ENCODE data around the gene CD48. TPM values are rescaled to one million over a fixed set of nuclear protein-coding genes. Genes with fewer than 3 reads are reported as not detected.
A peak's percentile ranks its signal among the peaks of the same experiment; 100 is the strongest.
"Not testable (repeated sequence)": the region's sequence is repeated elsewhere in the genome, so short reads cannot be mapped to it uniquely, and the experiment has no call there.

Gene CD48
- polyA plus RNA-seq, 3 donors = 356 to 688 (median 363) TPM

DNA sequence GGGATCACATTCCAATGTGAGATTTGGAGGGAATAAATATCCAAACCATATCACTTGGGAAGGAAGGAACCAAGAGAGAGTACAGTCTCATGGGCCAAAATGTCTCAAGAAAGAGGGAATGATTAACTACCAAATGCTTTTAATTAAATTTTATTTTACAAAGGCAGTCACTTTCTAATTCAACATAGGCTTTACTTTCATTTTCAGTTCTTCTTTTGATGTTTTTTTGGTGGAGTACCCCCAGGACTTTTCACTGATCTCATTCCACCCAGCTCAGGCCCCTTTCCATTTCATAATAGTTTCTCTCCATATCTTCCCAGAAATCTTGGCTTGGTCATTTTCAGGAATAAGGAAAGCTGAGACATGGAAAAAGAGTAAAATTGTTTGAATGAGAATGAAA is 22.3 kb upstream of the CD48 start:
- peaks cover 39% of the 10 kb centered on the region for H3K4me1 Mint-ChIP-seq
- peak overlapping the region; percentile 15 for H3K4me2 ChIP-seq (replicated peaks; ENCODE audit: extremely low read depth, low read length, poor library complexity, severe bottlenecking)

DNA sequence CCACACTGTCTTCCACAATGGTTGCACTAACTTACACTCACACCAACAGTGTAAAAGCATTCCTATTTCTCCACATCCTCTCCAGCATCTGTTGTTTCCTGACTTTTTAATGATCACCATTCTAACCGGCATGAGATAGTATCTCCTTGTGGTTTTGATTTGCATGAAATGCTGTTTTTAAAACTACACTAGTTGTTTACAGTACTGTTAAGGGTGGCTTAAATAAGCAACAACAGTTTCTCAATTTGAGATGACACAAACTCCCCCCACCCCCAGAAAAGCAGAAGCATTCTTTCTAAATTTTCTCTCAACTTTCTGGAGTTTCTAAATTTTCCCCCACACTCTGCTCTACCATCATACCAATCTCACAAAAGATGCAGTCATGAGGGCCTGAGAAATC is 20.4 kb upstream of the CD48 start:
- H3K4me3 Mint-ChIP-seq = peak overlapping the region in 1 of 2 donors; percentile 44

More for the DNA sequence above, 22.3 kb upstream of the CD48 start:
- Histone ChIP-seq H3K36me3 (replicated peaks in 1 of 2; ENCODE audit: control insufficient read depth in 1 of 2, insufficient read depth in 2 of 2, low read length in 2 of 2) (no peaks in the 10 kb centered on the region), H3K9ac (ENCODE audit: insufficient read depth, low read length, poor library complexity, severe bottlenecking) (no peak overlapping the region), H3K27ac (ENCODE audit: low read depth in 1 of 2, low read length in 2 of 2) (peak overlapping the region in 1 of 2 donors; percentile 61), H3K4me1 (ENCODE audit: control insufficient read depth in 1 of 2, insufficient read depth in 2 of 2, low read length in 2 of 2) (peaks cover 29 to 40% of the 10 kb centered on the region in 2 donors), H3K9me3 (replicated peaks in 1 of 2; ENCODE audit: control insufficient read depth in 1 of 2, insufficient read depth in 1 of 2, low read length in 2 of 2) (peaks cover 5 to 8% of the 10 kb centered on the region in 2 donors), H3K4me3 (replicated peaks in 1 of 3; ENCODE audit: low read depth in 2 of 3, low read length in 3 of 3) (no peak overlapping the region), H3K79me2 (ENCODE audit: insufficient read depth, low read length) (no peaks in the 10 kb centered on the region), H3K27me3 (ENCODE audit: control insufficient read depth in 2 of 2, insufficient read depth in 2 of 2, low read length in 2 of 2) (no peaks in the 10 kb centered on the region), H2AFZ (ENCODE audit: insufficient read depth, low read depth, low read length, poor library complexity, severe bottlenecking) (peak overlapping the region; percentile 14), H4K20me1 (ENCODE audit: insufficient read depth, low read length) (no peaks in the 10 kb centered on the region)
- Mint-ChIP-seq H3K27ac (peak overlapping the region; percentile 12 to 87 (median 75)), H3K4me3 (no peak overlapping the region), H3K36me3 (peaks cover 9 to 12% of the 10 kb centered on the region in 2 donors), H3K9me3 (peaks cover 4 to 21% (median 16%) of the 10 kb centered on the region in 7 donors), H3K27me3 (ENCODE audit: low read depth in 3 of 3) (peaks cover 0 to 7% (median 3%) of the 10 kb centered on the region in 3 donors)
- DNase-seq = no peak
- TF ChIP-seq, protein P1, sequence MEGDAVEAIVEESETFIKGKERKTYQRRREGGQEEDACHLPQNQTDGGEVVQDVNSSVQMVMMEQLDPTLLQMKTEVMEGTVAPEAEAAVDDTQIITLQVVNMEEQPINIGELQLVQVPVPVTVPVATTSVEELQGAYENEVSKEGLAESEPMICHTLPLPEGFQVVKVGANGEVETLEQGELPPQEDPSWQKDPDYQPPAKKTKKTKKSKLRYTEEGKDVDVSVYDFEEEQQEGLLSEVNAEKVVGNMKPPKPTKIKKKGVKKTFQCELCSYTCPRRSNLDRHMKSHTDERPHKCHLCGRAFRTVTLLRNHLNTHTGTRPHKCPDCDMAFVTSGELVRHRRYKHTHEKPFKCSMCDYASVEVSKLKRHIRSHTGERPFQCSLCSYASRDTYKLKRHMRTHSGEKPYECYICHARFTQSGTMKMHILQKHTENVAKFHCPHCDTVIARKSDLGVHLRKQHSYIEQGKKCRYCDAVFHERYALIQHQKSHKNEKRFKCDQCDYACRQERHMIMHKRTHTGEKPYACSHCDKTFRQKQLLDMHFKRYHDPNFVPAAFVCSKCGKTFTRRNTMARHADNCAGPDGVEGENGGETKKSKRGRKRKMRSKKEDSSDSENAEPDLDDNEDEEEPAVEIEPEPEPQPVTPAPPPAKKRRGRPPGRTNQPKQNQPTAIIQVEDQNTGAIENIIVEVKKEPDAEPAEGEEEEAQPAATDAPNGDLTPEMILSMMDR (IDR thresholded peaks at IDR 0.05) = no peak
- intact Hi-C loops (cut with micrococcal nuclease) = no loop called here

GRCh38 chr1:160731564-160731963 is 19.9 kb upstream of the CD48 start:
- H3K9ac ChIP-seq (ENCODE audit: insufficient read depth, low read length, poor library complexity, severe bottlenecking); intact Hi-C loops (cut with micrococcal nuclease); H3K9me3 ChIP-seq (replicated peaks in 1 of 2; ENCODE audit: control insufficient read depth in 1 of 2, insufficient read depth in 1 of 2, low read length in 2 of 2); H4K20me1 ChIP-seq (ENCODE audit: insufficient read depth, low read length); H3K4me3 ChIP-seq (replicated peaks in 1 of 3; ENCODE audit: low read depth in 2 of 3, low read length in 3 of 3); H3K27me3 Mint-ChIP-seq (ENCODE audit: low read depth in 3 of 3); H2AFZ ChIP-seq (ENCODE audit: insufficient read depth, low read depth, low read length, poor library complexity, severe bottlenecking); H3K4me3 Mint-ChIP-seq; H3K79me2 ChIP-seq (ENCODE audit: insufficient read depth, low read length); H3K27me3 ChIP-seq (ENCODE audit: control insufficient read depth in 2 of 2, insufficient read depth in 2 of 2, low read length in 2 of 2); DNase-seq; H3K36me3 ChIP-seq (replicated peaks in 1 of 2; ENCODE audit: control insufficient read depth in 1 of 2, insufficient read depth in 2 of 2, low read length in 2 of 2): not testable (repeated sequence)
- Mint-ChIP-seq H3K27ac (peak overlapping the region in 6 of 7 donors; percentile 35 to 83 (median 77)), H3K4me1 (peaks cover 32% of the 10 kb centered on the region), H3K36me3 (peaks cover 5 to 10% of the 10 kb centered on the region in 2 donors), H3K9me3 (peaks cover 0 to 12% (median 7%) of the 10 kb centered on the region in 7 donors)
- Histone ChIP-seq H3K4me1 (ENCODE audit: control insufficient read depth in 1 of 2, insufficient read depth in 2 of 2, low read length in 2 of 2) (peaks cover 39 to 48% of the 10 kb centered on the region in 2 donors), H3K4me2 (replicated peaks; ENCODE audit: extremely low read depth, low read length, poor library complexity, severe bottlenecking) (peak overlapping the region; percentile 51), H3K27ac (ENCODE audit: low read depth in 1 of 2, low read length in 2 of 2) (peak overlapping the region in 1 of 2 donors; percentile 72)
- WGBS (ENCODE audit: insufficient coverage) = no CpG with 5 or more reads among the region's 2 CpGs

More for the DNA sequence above, 20.4 kb upstream of the CD48 start:
- H3K4me3 ChIP-seq (replicated peaks in 1 of 3; ENCODE audit: low read depth in 2 of 3, low read length in 3 of 3) = peak overlapping the region in 1 of 3 experiments; percentile 3
- peaks cover 35 to 43% of the 10 kb centered on the region in 2 donors for H3K4me1 ChIP-seq (ENCODE audit: control insufficient read depth in 1 of 2, insufficient read depth in 2 of 2, low read length in 2 of 2)
- H3K4me2 ChIP-seq (replicated peaks; ENCODE audit: extremely low read depth, low read length, poor library complexity, severe bottlenecking) = peak overlapping the region; percentile 51
- intact Hi-C loops (cut with micrococcal nuclease) = no loop called here
- WGBS (ENCODE audit: insufficient coverage) = no CpG with 5 or more reads among the region's 1 CpG
- H4K20me1 ChIP-seq (ENCODE audit: insufficient read depth, low read length) = no peaks in the 10 kb centered on the region
- no peaks in the 10 kb centered on the region for H3K27me3 ChIP-seq (ENCODE audit: control insufficient read depth in 2 of 2, insufficient read depth in 2 of 2, low read length in 2 of 2)
- H3K36me3 ChIP-seq (replicated peaks in 1 of 2; ENCODE audit: control insufficient read depth in 1 of 2, insufficient read depth in 2 of 2, low read length in 2 of 2) = no peaks in the 10 kb centered on the region
- H3K4me1 Mint-ChIP-seq = peaks cover 32% of the 10 kb centered on the region
- DNase-seq = peak; percentile 37 to 74 (median 42)
- peak overlapping the region in 1 of 2 donors; percentile 72 for H3K27ac ChIP-seq (ENCODE audit: low read depth in 1 of 2, low read length in 2 of 2)
- H3K9ac ChIP-seq (ENCODE audit: insufficient read depth, low read length, poor library complexity, severe bottlenecking) = no peak overlapping the region
- TF ChIP-seq, protein P1 (IDR thresholded peaks at IDR 0.05) = no peak
- peaks cover 3 to 4% of the 10 kb centered on the region in 2 donors for H3K9me3 ChIP-seq (replicated peaks in 1 of 2; ENCODE audit: control insufficient read depth in 1 of 2, insufficient read depth in 1 of 2, low read length in 2 of 2)
- peaks cover 9 to 12% of the 10 kb centered on the region in 2 donors for H3K36me3 Mint-ChIP-seq
- peak overlapping the region; percentile 35 to 83 (median 74) for H3K27ac Mint-ChIP-seq
- no peaks in the 10 kb centered on the region for H3K79me2 ChIP-seq (ENCODE audit: insufficient read depth, low read length)
- peaks cover 0 to 5% (median 0%) of the 10 kb centered on the region in 3 donors for H3K27me3 Mint-ChIP-seq (ENCODE audit: low read depth in 3 of 3)
- no peak overlapping the region for H2AFZ ChIP-seq (ENCODE audit: insufficient read depth, low read depth, low read length, poor library complexity, severe bottlenecking)
- peaks cover 3 to 16% (median 11%) of the 10 kb centered on the region in 7 donors for H3K9me3 Mint-ChIP-seq

Measured in CD14-positive monocyte (primary cell).